K562 (cell line): Measurements from ENCODE around the gene RCBTB1. TPM values are rescaled to one million over a fixed set of nuclear protein-coding genes. Genes with fewer than 3 reads are reported as not detected.

Experiments
- ARID1B ChIP-seq: fragments of 450-650 bp; IDR thresholded peaks from 2 replicates; pipeline ENCODE4 v1.6.1; 2016; ENCODE audit warnings: antibody characterized with exemption, mild to moderate bottlenecking, inconsistent platforms
- CTBP1 ChIP-seq: fragments of 450-650 bp; IDR thresholded peaks from 2 replicates; pipeline ENCODE4 v1.6.1; 2016; ENCODE audit warnings: borderline replicate concordance
- FOSL1 ChIP-seq: fragments of 200-800 bp; sonication (Bioruptor generic); conservative IDR thresholded peaks from 2 replicates; pipeline ENCODE4 v1.6.1; 2016; ENCODE audit warnings: missing genetic modification characterization, missing compliant biosample characterization
- GABPB2 ChIP-seq: fragments of 250-450 bp; sonication (Bioruptor Pico); conservative IDR thresholded peaks from 2 replicates; pipeline ENCODE4 v1.5.1; 2021; ENCODE audit warnings: mild to moderate bottlenecking
- GTF2A2 ChIP-seq: IDR thresholded peaks from 2 replicates; pipeline ENCODE4 v1.6.1; 2016; ENCODE audit warnings: mild to moderate bottlenecking, missing genetic modification characterization, missing compliant biosample characterization
- HDAC6 ChIP-seq: IDR thresholded peaks from 2 replicates; pipeline ENCODE4 v1.6.1; 2012; ENCODE audit warnings: low read depth, mild to moderate bottlenecking, control low read depth, inconsistent platforms, low read length, moderate library complexity
- MAFF ChIP-seq: IDR thresholded peaks from 2 replicates; pipeline ENCODE4 v1.6.1; 2012; ENCODE audit warnings: low read length, improper control_type of control experiment
- NBN ChIP-seq: fragments of 450-650 bp; IDR thresholded peaks from 2 replicates; pipeline ENCODE4 v1.6.1; 2016; ENCODE audit warnings: low read depth, mild to moderate bottlenecking
- POLR2G ChIP-seq: fragments of 200-400 bp; formaldehyde crosslinking; IDR thresholded peaks from 2 replicates; pipeline ENCODE4 v1.6.1; 2017; ENCODE audit warnings: low read depth, mild to moderate bottlenecking, antibody characterized with exemption, low read length, moderate library complexity
- RBFOX2 ChIP-seq: fragments of 200-400 bp; formaldehyde crosslinking; IDR thresholded peaks from 2 replicates; pipeline ENCODE4 v1.6.1; 2017; ENCODE audit warnings: low read depth, mild to moderate bottlenecking, low read length, moderate library complexity
- RBM25 ChIP-seq: fragments of 200-400 bp; formaldehyde crosslinking; IDR thresholded peaks from 2 replicates; pipeline ENCODE4 v1.6.1; 2018; ENCODE audit warnings: low read length, low read depth, moderate library complexity; ENCODE audit not compliant: severe bottlenecking
- SMARCA4 ChIP-seq: fragments of 450-650 bp; IDR thresholded peaks from 2 replicates; pipeline ENCODE4 v1.6.1; 2016
- SMARCC2 ChIP-seq: fragments of 450-650 bp; IDR thresholded peaks from 2 replicates; pipeline ENCODE4 v1.6.1; 2017; ENCODE audit warnings: antibody characterized with exemption, moderate library complexity, mild to moderate bottlenecking, low read depth
- SOX6 ChIP-seq: fragments of 450-650 bp; IDR thresholded peaks from 2 replicates; pipeline ENCODE4 v1.6.1; 2014; ENCODE audit warnings: mild to moderate bottlenecking
- SREBF2 ChIP-seq: sonication (generic); formaldehyde crosslinking; IDR thresholded peaks from 2 replicates; pipeline ENCODE4 v1.4.0; 2020; ENCODE audit warnings: mild to moderate bottlenecking, missing genetic modification reagents
- ZEB2 ChIP-seq: fragments of 450-650 bp; IDR thresholded peaks from 2 replicates; pipeline ENCODE4 v1.6.1; 2016
- polyA plus RNA-seq, 8 experiments: library from polyadenylated mRNA; depleted of rRNA in 4 of 8; stranded (reverse) in 5 of 8; unstranded in 3 of 8; fragments of >200 nt; fragmentation: Nextera tagmentation in 2 of 8; fragmentation: Illumina TruSeq in 1 of 8; extraction: Ambion mirVana in 2 of 8; extraction: Trizol in 1 of 8; gene quantifications; 2 replicates each; pipeline versions ENCODE4 v1.2.1 to v1.2.3, GENCODE V29; 2011 to 2014; ENCODE audit warnings: inconsistent platforms in 1 of 8, missing spikeins in 1 of 8
- total RNA-seq, 7 experiments: library from RNA; depleted of rRNA in 6 of 7; stranded (reverse); fragments of >200 nt in 6 of 7; fragmentation: Illumina TruSeq in 2 of 7; extraction: Trizol in 2 of 7; gene quantifications; 2 replicates each; pipeline versions ENCODE4 v1.2.1 to v1.2.3, GENCODE V29; 2011 to 2021; ENCODE audit warnings: low replicate concordance in 1 of 7
- TF ChIP-seq, protein P1 (sequence below): fragments of 450-650 bp; IDR thresholded peaks from 2 replicates; pipeline ENCODE4 v1.6.1; 2018; ENCODE audit not compliant: partially characterized antibody

RCBTB1 gene
- total and polyA plus RNA-seq, 9 of the 15 experiments (the other 6 are each of a cell fraction or from before 2014, with no cell fraction given), result 4.0 to 11.3 (median 8.4) TPM

DNA sequence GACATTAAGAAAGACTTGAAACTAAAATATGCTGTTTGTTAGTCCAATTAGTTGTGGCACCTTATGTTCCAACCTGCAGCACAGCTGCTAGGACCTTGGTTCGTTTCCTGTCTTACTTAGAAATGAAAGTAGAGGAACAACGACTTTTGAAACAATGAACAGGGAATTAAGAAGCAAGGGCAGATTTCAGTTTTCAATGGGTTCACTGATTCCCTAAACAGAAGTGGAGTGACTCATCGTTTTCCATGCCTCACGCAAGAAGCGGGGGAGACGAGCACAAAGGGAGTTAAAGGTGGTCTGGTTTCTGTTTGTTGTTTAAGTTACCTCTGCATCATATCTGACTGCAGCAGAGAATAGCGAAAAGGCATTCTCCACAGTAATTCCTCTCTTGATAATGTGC, 44.8 kb downstream of the RCBTB1 start (continued):
- peak; percentile 45 for TF ChIP-seq FOSL1 (tag)
- peak; percentile 55 for TF ChIP-seq CTBP1
- no peak for TF ChIP-seq RBFOX2
- TF ChIP-seq SMARCA4, result peak; percentile 76
- no peak for TF ChIP-seq GTF2A2 (tag)
- TF ChIP-seq RBM25, result no peak
- no peak for TF ChIP-seq POLR2G
- no peak for TF ChIP-seq SREBF2 (CRISPR knock-in tag)
- peak; percentile 71 for TF ChIP-seq ARID1B
- TF ChIP-seq SOX6, result peak; percentile 83
- TF ChIP-seq SMARCC2, result peak; percentile 28; the same call in 1 of the 2 replicates
- TF ChIP-seq, protein P1, sequence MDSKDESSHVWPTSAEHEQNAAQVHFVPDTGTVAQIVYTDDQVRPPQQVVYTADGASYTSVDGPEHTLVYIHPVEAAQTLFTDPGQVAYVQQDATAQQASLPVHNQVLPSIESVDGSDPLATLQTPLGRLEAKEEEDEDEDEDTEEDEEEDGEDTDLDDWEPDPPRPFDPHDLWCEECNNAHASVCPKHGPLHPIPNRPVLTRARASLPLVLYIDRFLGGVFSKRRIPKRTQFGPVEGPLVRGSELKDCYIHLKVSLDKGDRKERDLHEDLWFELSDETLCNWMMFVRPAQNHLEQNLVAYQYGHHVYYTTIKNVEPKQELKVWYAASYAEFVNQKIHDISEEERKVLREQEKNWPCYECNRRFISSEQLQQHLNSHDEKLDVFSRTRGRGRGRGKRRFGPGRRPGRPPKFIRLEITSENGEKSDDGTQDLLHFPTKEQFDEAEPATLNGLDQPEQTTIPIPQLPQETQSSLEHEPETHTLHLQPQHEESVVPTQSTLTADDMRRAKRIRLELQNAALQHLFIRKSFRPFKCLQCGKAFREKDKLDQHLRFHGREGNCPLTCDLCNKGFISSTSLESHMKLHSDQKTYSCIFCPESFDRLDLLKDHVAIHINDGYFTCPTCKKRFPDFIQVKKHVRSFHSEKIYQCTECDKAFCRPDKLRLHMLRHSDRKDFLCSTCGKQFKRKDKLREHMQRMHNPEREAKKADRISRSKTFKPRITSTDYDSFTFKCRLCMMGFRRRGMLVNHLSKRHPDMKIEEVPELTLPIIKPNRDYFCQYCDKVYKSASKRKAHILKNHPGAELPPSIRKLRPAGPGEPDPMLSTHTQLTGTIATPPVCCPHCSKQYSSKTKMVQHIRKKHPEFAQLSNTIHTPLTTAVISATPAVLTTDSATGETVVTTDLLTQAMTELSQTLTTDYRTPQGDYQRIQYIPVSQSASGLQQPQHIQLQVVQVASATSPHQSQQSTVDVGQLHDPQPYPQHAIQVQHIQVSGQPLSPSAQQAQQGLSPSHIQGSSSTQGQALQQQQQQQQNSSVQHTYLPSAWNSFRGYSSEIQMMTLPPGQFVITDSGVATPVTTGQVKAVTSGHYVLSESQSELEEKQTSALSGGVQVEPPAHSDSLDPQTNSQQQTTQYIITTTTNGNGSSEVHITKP, result no peak
- no peak for TF ChIP-seq HDAC6
- TF ChIP-seq ZEB2, result peak; percentile 67; the same call in 1 of the 2 replicates
- TF ChIP-seq MAFF, result peak; percentile 61; the same call in 1 of the 2 replicates
- TF ChIP-seq GABPB2 (CRISPR knock-in tag), result no peak
- no peak for TF ChIP-seq NBN
